UCSD-AML1 (cell line): ENCODE results near the gene VIP.
"Not testable (repeated sequence)": the region's sequence is repeated elsewhere in the genome, so short reads cannot be mapped to it uniquely, and the experiment has no call there.

Source experiments
- DNase-seq: peaks from one replicate; lab custom pipeline; 2025; ENCODE audit not compliant: unreplicated experiment; lab: John Stamatoyannopoulos, UW

Gene VIP

GRCh38 chr6:152750694-152751093 lies at the start of gene VIP:
TSS of gene VIP (plus strand) at chr6:152750797. CDS start at chr6:152752178, 1,381 bp downstream.
- no peak for DNase-seq

GRCh38 chr6:152701081-152701862 lies 49.3 kb upstream of the VIP start:
- no peak for DNase-seq

- no peak for DNase-seq
Measured at GRCh38 chr6:152701863-152702401, 48.7 kb upstream of the VIP start.

- not testable (repeated sequence) for DNase-seq
Measured at GRCh38 chr6:152703750-152704149, 46.8 kb upstream of the VIP start.

GRCh38 chr6:152705327-152705726 lies 45.3 kb upstream of the VIP start:
- no peak for DNase-seq

- DNase-seq = no peak
Measured at GRCh38 chr6:152716322-152716721, 34.3 kb upstream of the VIP start.

- no peak for DNase-seq
Measured at GRCh38 chr6:152720974-152721373, 29.6 kb upstream of the VIP start.

- no peak for DNase-seq
Measured at GRCh38 chr6:152721956-152722355, 28.6 kb upstream of the VIP start.

GRCh38 chr6:152723398-152723797 lies 27.2 kb upstream of the VIP start:
- DNase-seq = no peak

- no peak for DNase-seq
Measured at GRCh38 chr6:152726313-152726712, 24.3 kb upstream of the VIP start.

GRCh38 chr6:152727507-152727906 lies 23.1 kb upstream of the VIP start:
- DNase-seq = no peak

- DNase-seq = no peak
Measured at GRCh38 chr6:152734630-152735029, 16.0 kb upstream of the VIP start.

- DNase-seq = no peak
Measured at GRCh38 chr6:152736687-152737273, 13.8 kb upstream of the VIP start.

- DNase-seq = no peak
Measured at GRCh38 chr6:152745509-152746171, 5.0 kb upstream of the VIP start.

- no peak for DNase-seq
Measured at GRCh38 chr6:152746172-152746553, 4.4 kb upstream of the VIP start.

- no peak for DNase-seq
Measured at GRCh38 chr6:152748843-152749242, 1.8 kb upstream of the VIP start.

- no peak for DNase-seq
Measured at GRCh38 chr6:152749336-152749735, 1.3 kb upstream of the VIP start.

- DNase-seq = no peak
Measured at GRCh38 chr6:152765331-152765730, 14.7 kb downstream of the VIP start.

GRCh38 chr6:152769159-152769558 lies 18.6 kb downstream of the VIP start:
- no peak for DNase-seq

- no peak for DNase-seq
Measured at GRCh38 chr6:152769993-152770392, 19.4 kb downstream of the VIP start.

- DNase-seq = no peak
Measured at GRCh38 chr6:152771061-152771687, 20.6 kb downstream of the VIP start.
